HEK293 (cell line): ENCODE measurements around the gene AMACR.

Experiments used
- CTCF ChIA-PET: fragments of 350-600 bp; formaldehyde crosslinking; extraction: SDS; loops from one replicate; lab custom pipeline; 2021; ENCODE audit warnings: antibody characterized with exemption; lab: Yijun Ruan, JAX
- POLR2A ChIA-PET: fragments of 300-600 bp; formaldehyde crosslinking; extraction: SDS; loops from one replicate; lab custom pipeline; 2020; ENCODE audit warnings: antibody characterized with exemption, inconsistent platforms; lab: Yijun Ruan, JAX
- H3K27ac ChIP-seq: fragments of 200-500 bp; sonication (Bioruptor generic); 2 replicates; pipeline ENCODE4 v1.5.1; 2014; ENCODE audit warnings: low read depth, low read length, control low read depth, inconsistent platforms; ENCODE audit errors: extremely low read depth
- H3K36me3 ChIP-seq, 2 experiments: fragments of 200-500 bp in 1 of 2; sonication (Bioruptor generic) in 1 of 2; 1 replicate in 1 of 2; 2 replicates in 1 of 2; pipeline ENCODE4 v1.5.1; 2014 to 2017; ENCODE audit warnings: inconsistent platforms in 2 of 2, low read length in 2 of 2; ENCODE audit not compliant: control insufficient read depth in 2 of 2, insufficient read depth in 1 of 2
- H3K4me1 ChIP-seq: fragments of 200-500 bp; sonication (Bioruptor generic); 2 replicates; pipeline ENCODE4 v1.5.1; 2014; ENCODE audit warnings: mild to moderate bottlenecking, low read length, inconsistent platforms; ENCODE audit not compliant: control insufficient read depth, insufficient read depth
- H3K4me3 ChIP-seq: 2 replicates; pipeline ENCODE4 v1.5.1; 2011; ENCODE audit warnings: low read depth, mild to moderate bottlenecking, control low read depth, low read length, moderate library complexity
- H3K9me3 ChIP-seq: fragments of 200-500 bp; sonication (Bioruptor generic); 2 replicates; pipeline ENCODE4 v1.5.1; 2014; ENCODE audit warnings: low read depth, low read length, inconsistent platforms; ENCODE audit not compliant: control insufficient read depth, insufficient read depth
- ATF2 ChIP-seq: fragments of 450-650 bp; formaldehyde crosslinking; IDR thresholded peaks from 2 replicates; pipeline ENCODE4 v1.5.1; 2016; ENCODE audit warnings: missing biosample characterization, missing genetic modification characterization, low read depth
- CTCF ChIP-seq: fragments of 450-650 bp; formaldehyde crosslinking; IDR thresholded peaks from 2 replicates; pipeline ENCODE4 v1.5.1; 2016; ENCODE audit warnings: missing biosample characterization, missing genetic modification characterization
- FEZF1 ChIP-seq: fragments of 450-650 bp; formaldehyde crosslinking; IDR thresholded peaks from 2 replicates; pipeline ENCODE4 v1.5.1; 2016; ENCODE audit warnings: missing biosample characterization, missing genetic modification characterization
- SCRT2 ChIP-seq: fragments of 450-650 bp; formaldehyde crosslinking; IDR thresholded peaks from 2 replicates; pipeline ENCODE4 v1.5.1; 2016; ENCODE audit warnings: missing biosample characterization, missing genetic modification characterization
- TCF7L2 ChIP-seq: IDR thresholded peaks from 2 replicates; pipeline ENCODE4 v1.6.1; 2011; ENCODE audit warnings: low read depth, mild to moderate bottlenecking, inconsistent platforms, low read length, moderate library complexity, borderline replicate concordance
- TRIM28 ChIP-seq: IDR thresholded peaks from 2 replicates; pipeline ENCODE4 v1.6.1; 2011; ENCODE audit warnings: low read length, control low read depth, borderline replicate concordance
- YY2 ChIP-seq: fragments of 450-650 bp; formaldehyde crosslinking; IDR thresholded peaks from 2 replicates; pipeline ENCODE4 v1.5.1; 2016; ENCODE audit warnings: missing biosample characterization, missing genetic modification characterization
- ZBTB8A ChIP-seq: fragments of 450-650 bp; formaldehyde crosslinking; IDR thresholded peaks from 2 replicates; pipeline ENCODE4 v1.5.1; 2016; ENCODE audit warnings: missing biosample characterization, missing genetic modification characterization
- ZEB2 ChIP-seq: fragments of 450-650 bp; formaldehyde crosslinking; IDR thresholded peaks from 2 replicates; pipeline ENCODE4 v1.5.1; 2016; ENCODE audit warnings: missing biosample characterization, missing genetic modification characterization
- ZFP69B ChIP-seq: fragments of 450-650 bp; formaldehyde crosslinking; IDR thresholded peaks from 2 replicates; pipeline ENCODE4 v1.5.1; 2016; ENCODE audit warnings: missing biosample characterization, missing genetic modification characterization
- ZNF16 ChIP-seq: fragments of 450-650 bp; formaldehyde crosslinking; IDR thresholded peaks from 2 replicates; pipeline ENCODE4 v1.5.1; 2016; ENCODE audit warnings: low read depth, missing biosample characterization, missing genetic modification characterization
- ZNF202 ChIP-seq: fragments of 450-650 bp; formaldehyde crosslinking; IDR thresholded peaks from 2 replicates; pipeline ENCODE4 v1.5.1; 2016; ENCODE audit warnings: missing biosample characterization, missing genetic modification characterization, borderline replicate concordance
- ZNF214 ChIP-seq: fragments of 450-650 bp; formaldehyde crosslinking; IDR thresholded peaks from 2 replicates; pipeline ENCODE4 v1.5.1; 2017; ENCODE audit warnings: missing biosample characterization, mild to moderate bottlenecking, missing genetic modification characterization, borderline replicate concordance
- ZNF280D ChIP-seq: fragments of 450-650 bp; formaldehyde crosslinking; IDR thresholded peaks from 2 replicates; pipeline ENCODE4 v1.5.1; 2016; ENCODE audit warnings: missing biosample characterization, missing genetic modification characterization
- ZNF335 ChIP-seq: fragments of 450-650 bp; formaldehyde crosslinking; conservative IDR thresholded peaks from 2 replicates; pipeline ENCODE4 v1.5.1; 2016; ENCODE audit warnings: missing biosample characterization, missing genetic modification characterization
- ZNF391 ChIP-seq: fragments of 450-650 bp; formaldehyde crosslinking; IDR thresholded peaks from 2 replicates; pipeline ENCODE4 v1.5.1; 2016; ENCODE audit warnings: low read depth, missing biosample characterization, missing genetic modification characterization, borderline replicate concordance
- ZNF416 ChIP-seq: fragments of 450-650 bp; formaldehyde crosslinking; IDR thresholded peaks from 2 replicates; pipeline ENCODE4 v1.5.1; 2016; ENCODE audit warnings: missing biosample characterization, missing genetic modification characterization
- ZNF426 ChIP-seq: fragments of 450-650 bp; formaldehyde crosslinking; IDR thresholded peaks from 2 replicates; pipeline ENCODE4 v1.5.1; 2017; ENCODE audit warnings: missing biosample characterization, missing genetic modification characterization, mild to moderate bottlenecking, inconsistent platforms, moderate library complexity
- ZNF473 ChIP-seq: fragments of 450-650 bp; formaldehyde crosslinking; IDR thresholded peaks from 2 replicates; pipeline ENCODE4 v1.5.1; 2017; ENCODE audit warnings: missing biosample characterization, missing genetic modification characterization
- ZNF549 ChIP-seq: fragments of 450-650 bp; IDR thresholded peaks from 2 replicates; pipeline ENCODE4 v1.5.1; 2018; ENCODE audit warnings: missing biosample characterization, missing genetic modification characterization, mild to moderate bottlenecking, inconsistent platforms, moderate library complexity
- ZNF571 ChIP-seq: fragments of 450-650 bp; formaldehyde crosslinking; IDR thresholded peaks from 2 replicates; pipeline ENCODE4 v1.5.0; 2017; ENCODE audit warnings: missing biosample characterization, missing genetic modification characterization
- ZNF768 ChIP-seq: fragments of 450-650 bp; formaldehyde crosslinking; IDR thresholded peaks from 2 replicates; pipeline ENCODE4 v1.5.1; 2018; ENCODE audit warnings: missing biosample characterization, mild to moderate bottlenecking, missing genetic modification characterization
- ZNF830 ChIP-seq: fragments of 450-650 bp; IDR thresholded peaks from 2 replicates; pipeline ENCODE4 v1.5.0; 2018; ENCODE audit warnings: missing biosample characterization, missing genetic modification characterization, low read depth, mild to moderate bottlenecking, moderate library complexity
- TF ChIP-seq, protein P1 (sequence below): fragments of 450-650 bp; formaldehyde crosslinking; IDR thresholded peaks from 2 replicates; pipeline ENCODE4 v1.5.1; 2016; ENCODE audit warnings: missing biosample characterization, missing genetic modification characterization
- TF ChIP-seq, protein P2 (sequence below): fragments of 450-650 bp; formaldehyde crosslinking; IDR thresholded peaks from 2 replicates; pipeline ENCODE4 v1.5.1; 2017; ENCODE audit warnings: missing biosample characterization, missing genetic modification characterization

The AMACR gene

GRCh38 chr5:34057118-34057517 is 49.3 kb upstream of the AMACR start:
- Histone ChIP-seq H3K9me3 (no peaks in the 10 kb centered on the region), H3K36me3 (no peaks in the 10 kb centered on the region), H3K4me1 (no peaks in the 10 kb centered on the region), H3K4me3 (no peak overlapping the region), H3K27ac (no peak overlapping the region)
- TF ChIP-seq ZNF768 (tag by site-specific recombination) (no peak), ZNF391 (no peak), YY2 (no peak), ZNF416 (tag by site-specific recombination) (no peak), ZNF830 (tag by site-specific recombination) (no peak), TCF7L2 (no peak), SCRT2 (no peak)
- TF ChIP-seq, protein P1, sequence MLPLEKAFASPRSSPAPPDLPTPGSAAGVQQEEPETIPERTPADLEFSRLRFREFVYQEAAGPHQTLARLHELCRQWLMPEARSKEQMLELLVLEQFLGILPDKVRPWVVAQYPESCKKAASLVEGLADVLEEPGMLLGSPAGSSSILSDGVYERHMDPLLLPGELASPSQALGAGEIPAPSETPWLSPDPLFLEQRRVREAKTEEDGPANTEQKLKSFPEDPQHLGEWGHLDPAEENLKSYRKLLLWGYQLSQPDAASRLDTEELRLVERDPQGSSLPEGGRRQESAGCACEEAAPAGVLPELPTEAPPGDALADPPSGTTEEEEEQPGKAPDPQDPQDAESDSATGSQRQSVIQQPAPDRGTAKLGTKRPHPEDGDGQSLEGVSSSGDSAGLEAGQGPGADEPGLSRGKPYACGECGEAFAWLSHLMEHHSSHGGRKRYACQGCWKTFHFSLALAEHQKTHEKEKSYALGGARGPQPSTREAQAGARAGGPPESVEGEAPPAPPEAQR (tag by site-specific recombination): no peak
- ChIA-PET CTCF (no interaction called here), POLR2A (no interaction called here)

DNA sequence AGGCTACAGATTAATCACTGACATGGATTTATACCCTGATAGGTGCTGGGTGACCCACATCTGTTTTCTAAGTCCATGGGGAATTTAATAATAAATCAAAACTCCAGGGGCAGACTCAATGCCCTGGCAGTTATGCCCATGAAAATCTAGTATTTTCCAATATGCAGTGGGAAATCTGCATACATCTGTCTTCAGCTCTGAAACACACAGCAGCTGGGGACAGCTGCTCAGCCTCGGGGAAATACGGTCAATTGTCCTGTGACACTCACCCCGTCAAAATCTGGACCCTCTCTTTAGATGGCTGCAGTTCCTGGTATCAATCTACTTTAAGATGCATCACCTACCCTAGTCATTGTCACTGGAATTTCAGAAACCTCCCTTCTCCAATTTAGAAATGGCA is 47.8 kb upstream of the AMACR start:
- Histone ChIP-seq H3K4me3 (no peak overlapping the region), H3K9me3 (no peaks in the 10 kb centered on the region), H3K36me3 (no peaks in the 10 kb centered on the region), H3K27ac (no peak overlapping the region), H3K4me1 (no peaks in the 10 kb centered on the region)
- CTCF ChIA-PET: no interaction called here
- POLR2A ChIA-PET: no interaction called here
- TF ChIP-seq FEZF1 (tag by site-specific recombination) (no peak), ATF2 (tag by site-specific recombination) (no peak), ZNF426 (tag by site-specific recombination) (no peak), ZNF16 (tag by site-specific recombination) (no peak), TRIM28 (no peak), ZNF280D (no peak)
- TF ChIP-seq, protein P2, sequence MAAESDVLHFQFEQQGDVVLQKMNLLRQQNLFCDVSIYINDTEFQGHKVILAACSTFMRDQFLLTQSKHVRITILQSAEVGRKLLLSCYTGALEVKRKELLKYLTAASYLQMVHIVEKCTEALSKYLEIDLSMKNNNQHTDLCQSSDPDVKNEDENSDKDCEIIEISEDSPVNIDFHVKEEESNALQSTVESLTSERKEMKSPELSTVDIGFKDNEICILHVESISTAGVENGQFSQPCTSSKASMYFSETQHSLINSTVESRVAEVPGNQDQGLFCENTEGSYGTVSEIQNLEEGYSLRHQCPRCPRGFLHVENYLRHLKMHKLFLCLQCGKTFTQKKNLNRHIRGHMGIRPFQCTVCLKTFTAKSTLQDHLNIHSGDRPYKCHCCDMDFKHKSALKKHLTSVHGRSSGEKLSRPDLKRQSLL (tag by site-specific recombination): no peak

GRCh38 chr5:34054400-34054729 is 46.5 kb upstream of the AMACR start:
- Histone ChIP-seq H3K4me3 (no peak overlapping the region), H3K4me1 (no peaks in the 10 kb centered on the region), H3K36me3 (no peaks in the 10 kb centered on the region), H3K9me3 (no peaks in the 10 kb centered on the region), H3K27ac (no peak overlapping the region)
- no peak for TF ChIP-seq ZNF202 (tag by site-specific recombination)
- no peak for TF ChIP-seq ZNF214 (tag by site-specific recombination)
- TF ChIP-seq ZFP69B (tag by site-specific recombination): no peak
- no peak for TF ChIP-seq ZNF571 (tag by site-specific recombination)
- no peak for TF ChIP-seq ZNF473 (tag by site-specific recombination)
- TF ChIP-seq ZNF335: no peak
- TF ChIP-seq CTCF: no peak
- no peak for TF ChIP-seq ZEB2
- no peak for TF ChIP-seq ZNF549 (tag by site-specific recombination)
- TF ChIP-seq ZBTB8A (tag by site-specific recombination): no peak
- CTCF ChIA-PET: interaction anchor here (0.7 kb wide), 1 partner anchor 55 kb away, joined by 3 read pairs; no protein-coding TSS in a partner anchor
- POLR2A ChIA-PET: no interaction called here
